Large intestine (tissue), 3 donors: ENCODE results near the gene EDAR. TPM values are rescaled to one million over a fixed set of nuclear protein-coding genes. Genes with fewer than 3 reads are reported as not detected.
A peak's percentile ranks its signal among the peaks of the same experiment; 100 is the strongest.

Experiments
- DNase-seq, 2 donors: peaks; one replicate each; pipeline versions ENCODE4 v3.0.0 to v3.0.0-alpha.2; 2013
- H3K27ac ChIP-seq: one replicate; pipeline ENCODE4 v1.5.1; 2013; ENCODE audit warnings: low read length
- H3K27me3 ChIP-seq: 2 replicates; pipeline ENCODE4 v1.6.1; 2013; ENCODE audit warnings: low read length; ENCODE audit not compliant: control insufficient read depth, insufficient read depth
- H3K36me3 ChIP-seq: 2 replicates; pipeline ENCODE4 v1.6.1; 2013; ENCODE audit warnings: low read length; ENCODE audit not compliant: control insufficient read depth, insufficient read depth
- H3K4me1 ChIP-seq: one replicate; pipeline ENCODE4 v1.6.1; 2013; ENCODE audit warnings: low read length; ENCODE audit not compliant: control insufficient read depth, insufficient read depth
- H3K4me3 ChIP-seq: one replicate; pipeline ENCODE4 v1.5.1; 2013; ENCODE audit warnings: low read length
- H3K9me3 ChIP-seq: one replicate; pipeline ENCODE4 v1.6.1; 2013; ENCODE audit warnings: mild to moderate bottlenecking, low read depth, low read length, moderate library complexity; ENCODE audit not compliant: control insufficient read depth
- WGBS: methylation state at CpG from one replicate; pipeline ENCODE4 v1.1.5; 2013; ENCODE audit warnings: low lambda C conversion rate; ENCODE audit not compliant: insufficient coverage; 5-methylcytosine and 5-hydroxymethylcytosine counted together
- polyA plus RNA-seq: library from polyadenylated mRNA; unstranded; fragments of 120-200 nt; gene quantifications from one replicate; pipeline ENCODE4 v1.2.1, GENCODE V29; 2013

Gene EDAR
- polyA plus RNA-seq, 1 donor: 2.0 TPM

DNA sequence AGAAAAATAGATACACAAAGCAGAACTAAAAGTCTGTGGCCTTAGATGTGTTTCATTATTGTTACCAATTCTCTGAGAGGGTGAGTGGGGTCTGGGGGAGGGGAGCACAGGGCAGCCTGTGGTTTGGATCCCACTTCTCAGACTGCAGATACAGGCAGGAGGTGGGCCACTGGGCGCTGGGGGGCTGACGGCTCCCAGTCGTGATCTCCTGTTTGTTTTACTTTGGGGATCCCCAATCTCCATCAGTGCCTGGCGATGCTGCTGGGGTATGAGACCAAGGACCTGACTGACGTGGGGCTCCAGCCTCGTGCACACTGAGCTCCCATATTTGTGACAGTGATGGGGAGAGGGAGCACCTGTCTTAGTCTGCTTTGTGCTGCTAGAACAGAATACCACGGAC, 54.9 kb downstream of the EDAR start:
- no peak for DNase-seq
- WGBS: no CpG with 5 or more reads among the region's 7 CpGs
- Histone ChIP-seq H3K4me3 (no peak overlapping the region), H3K4me1 (no peaks in the 10 kb centered on the region), H3K27me3 (no peaks in the 10 kb centered on the region), H3K27ac (no peak overlapping the region), H3K9me3 (no peaks in the 10 kb centered on the region), H3K36me3 (no peaks in the 10 kb centered on the region)

DNA sequence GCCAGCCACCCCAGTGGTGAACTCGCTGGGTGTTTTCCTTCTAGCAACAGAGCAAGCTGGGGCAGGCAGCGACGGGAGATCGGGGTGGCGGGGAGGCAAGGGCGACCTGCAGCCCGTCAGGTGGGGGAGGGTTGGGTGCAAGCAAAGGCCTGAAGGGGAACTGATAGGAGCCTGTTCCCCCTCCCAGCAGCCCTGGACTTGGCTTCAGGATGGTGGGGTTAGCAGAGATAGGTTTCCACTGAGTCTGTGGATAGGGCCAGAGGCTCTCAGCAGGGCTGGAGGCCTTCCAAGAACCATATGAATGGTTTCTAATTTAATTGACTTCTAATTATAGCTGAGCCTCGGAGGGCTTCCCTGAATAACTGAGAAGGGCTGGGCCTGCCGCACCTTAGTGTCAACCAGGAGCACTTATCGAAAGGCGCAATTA, 55.3 kb downstream of the EDAR start:
- no peaks in the 10 kb centered on the region for H3K4me1 ChIP-seq
- H3K27ac ChIP-seq: no peak overlapping the region
- no peak for DNase-seq
- no peaks in the 10 kb centered on the region for H3K27me3 ChIP-seq
- 69% methylated on average over 3 of the region's 11 CpGs for WGBS
- H3K4me3 ChIP-seq: no peak overlapping the region
- H3K36me3 ChIP-seq: no peaks in the 10 kb centered on the region
- H3K9me3 ChIP-seq: no peaks in the 10 kb centered on the region

DNA sequence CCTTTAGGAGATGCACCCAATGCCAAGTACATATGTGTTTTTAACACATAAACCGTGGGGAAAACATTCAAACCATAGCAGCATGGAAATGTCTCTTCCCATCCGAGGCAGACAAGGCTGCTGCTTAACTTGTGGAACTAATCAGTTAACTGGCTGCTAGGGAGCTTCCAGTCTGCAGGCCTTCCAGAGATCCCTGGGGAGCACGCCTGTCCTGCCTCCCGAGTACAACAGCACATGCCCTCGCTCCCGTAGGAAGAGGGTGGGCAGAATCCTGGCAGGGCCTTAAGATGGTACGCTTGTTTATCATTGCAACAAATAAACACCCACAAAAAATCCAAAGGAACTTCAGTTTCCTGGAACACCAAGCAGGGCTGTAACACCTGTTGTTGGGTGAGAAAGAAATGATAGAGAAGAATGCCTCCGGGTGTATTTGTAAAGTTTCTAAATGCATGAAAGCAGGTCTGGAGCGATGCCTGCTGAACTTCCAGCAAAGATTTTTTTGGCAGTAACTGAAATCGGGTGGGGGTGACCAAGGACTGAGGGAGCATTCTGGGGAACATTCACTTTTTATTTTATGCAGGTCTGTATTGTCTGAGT, 56.2 kb downstream of the EDAR start:
- 100% methylated on average over 1 of the region's 10 CpGs for WGBS
- H3K27ac ChIP-seq: no peak overlapping the region
- no peak for DNase-seq
- H3K4me3 ChIP-seq: no peak overlapping the region
- no peaks in the 10 kb centered on the region for H3K4me1 ChIP-seq
- no peaks in the 10 kb centered on the region for H3K9me3 ChIP-seq
- no peaks in the 10 kb centered on the region for H3K36me3 ChIP-seq
- H3K27me3 ChIP-seq: no peaks in the 10 kb centered on the region

DNA sequence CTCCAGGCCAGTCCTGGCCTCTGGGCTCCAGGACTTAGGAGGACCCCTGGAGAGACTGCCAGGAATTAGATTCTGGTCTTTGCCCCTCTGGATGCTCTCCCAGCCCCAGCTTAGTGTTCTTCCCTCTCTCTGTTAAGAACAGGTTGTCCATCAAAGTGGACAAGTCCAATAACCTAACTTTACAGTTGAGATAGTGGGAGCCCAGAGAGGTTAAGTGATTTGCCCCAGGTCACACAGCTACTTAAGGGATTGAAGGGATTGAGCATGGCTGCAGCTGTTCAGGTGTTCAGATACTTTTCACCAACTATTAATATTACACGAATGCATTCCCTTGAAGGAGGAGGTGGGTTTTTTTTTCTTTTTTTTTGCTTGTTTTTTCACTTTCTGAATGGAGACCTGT, 57.6 kb downstream of the EDAR start:
- 100% methylated on average over 1 of the region's 1 CpG for WGBS

DNA sequence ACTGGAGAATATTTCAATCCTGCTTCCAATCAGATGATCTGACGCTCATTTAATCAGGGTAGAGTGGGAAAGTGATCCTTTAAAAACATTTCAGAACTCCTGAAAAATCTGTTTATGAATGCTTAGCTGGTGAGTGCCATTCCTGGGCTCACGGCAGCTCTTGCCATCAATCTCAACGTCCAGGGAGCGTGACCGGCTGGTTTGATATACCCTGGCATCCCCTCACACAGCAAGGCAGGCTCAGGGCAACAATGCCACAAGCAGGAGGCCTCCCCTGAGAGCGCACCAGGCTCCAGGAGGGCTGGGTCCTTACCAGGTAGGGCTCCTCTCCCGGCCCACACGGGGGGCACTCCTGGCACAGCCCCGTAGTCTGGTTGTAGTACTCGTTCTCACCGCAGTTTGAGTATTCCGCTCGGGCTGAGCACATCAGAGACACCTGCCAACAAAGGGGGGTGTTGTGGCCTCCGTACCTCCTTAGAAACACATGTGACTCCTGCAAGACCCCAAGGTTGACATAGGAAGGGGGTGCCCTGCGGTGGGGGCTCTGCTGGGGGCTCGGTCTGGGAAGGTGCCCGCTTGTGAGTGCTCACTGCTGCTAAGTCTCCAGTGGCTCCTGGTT, 59.1 kb downstream of the EDAR start:
- no CpG with 5 or more reads among the region's 17 CpGs for WGBS
- Histone ChIP-seq H3K4me3 (no peak overlapping the region), H3K4me1 (no peaks in the 10 kb centered on the region), H3K27ac (no peak overlapping the region), H3K36me3 (no peaks in the 10 kb centered on the region), H3K27me3 (no peaks in the 10 kb centered on the region), H3K9me3 (no peaks in the 10 kb centered on the region)
- DNase-seq: no peak

More for the DNA sequence above, 57.6 kb downstream of the EDAR start:
- Histone ChIP-seq H3K4me3 (no peak overlapping the region), H3K4me1 (no peaks in the 10 kb centered on the region), H3K27ac (no peak overlapping the region), H3K36me3 (no peaks in the 10 kb centered on the region), H3K27me3 (no peaks in the 10 kb centered on the region), H3K9me3 (no peaks in the 10 kb centered on the region)
- DNase-seq: no peak

- H3K4me1 ChIP-seq: no peaks in the 10 kb centered on the region
- no peaks in the 10 kb centered on the region for H3K36me3 ChIP-seq
- no CpG with 5 or more reads among the region's 17 CpGs for WGBS
- H3K9me3 ChIP-seq: no peaks in the 10 kb centered on the region
- H3K27me3 ChIP-seq: no peaks in the 10 kb centered on the region
- H3K4me3 ChIP-seq: no peak overlapping the region
- H3K27ac ChIP-seq: no peak overlapping the region
- DNase-seq: no peak
Observed at GRCh38 chr2:108928660-108929377, 60.2 kb downstream of the EDAR start.

DNA sequence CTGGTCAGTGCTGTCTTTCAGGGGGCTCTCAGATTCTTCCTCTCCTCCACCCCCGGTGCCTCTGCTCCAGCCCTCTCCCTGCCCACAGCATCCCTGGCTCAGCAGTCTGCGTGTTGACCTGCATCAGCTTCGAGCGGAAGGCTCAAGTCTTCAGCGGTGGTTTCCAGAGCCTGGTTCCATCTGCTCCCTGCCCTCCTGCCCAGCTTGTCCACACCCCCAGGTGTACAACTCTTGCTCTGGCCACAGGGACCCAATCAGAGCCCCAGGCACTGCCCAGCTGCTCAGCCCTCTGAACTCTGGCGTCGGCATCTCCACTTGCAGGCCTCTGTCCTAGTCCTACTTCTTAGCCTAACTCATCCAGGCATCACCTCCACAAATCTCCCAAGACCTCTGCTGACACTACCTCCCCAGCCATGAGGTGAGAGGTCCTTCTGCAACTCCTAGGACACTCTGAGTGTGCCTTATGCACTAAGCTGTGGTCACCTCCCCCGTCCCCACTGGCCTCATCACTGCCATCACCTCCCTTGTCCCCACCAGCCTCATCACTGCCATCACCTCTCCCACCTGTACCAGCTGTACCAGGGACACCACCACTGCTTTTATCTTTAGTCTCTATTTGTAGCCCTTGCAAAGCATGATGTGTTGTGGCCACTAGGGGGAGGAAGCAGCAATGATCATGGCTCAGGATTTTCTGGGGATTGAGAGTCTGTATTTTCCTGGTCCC, 60.9 kb downstream of the EDAR start:
- no peaks in the 10 kb centered on the region for H3K9me3 ChIP-seq
- no CpG with 5 or more reads among the region's 8 CpGs for WGBS

GRCh38 chr2:108927405-108927804, 61.6 kb downstream of the EDAR start:
- WGBS: no CpG with 5 or more reads among the region's 7 CpGs
- Histone ChIP-seq H3K4me3 (no peak overlapping the region), H3K36me3 (no peaks in the 10 kb centered on the region), H3K4me1 (no peaks in the 10 kb centered on the region), H3K9me3 (no peaks in the 10 kb centered on the region), H3K27ac (no peak overlapping the region), H3K27me3 (no peaks in the 10 kb centered on the region)
- DNase-seq: no peak

More for the DNA sequence above, 60.9 kb downstream of the EDAR start:
- DNase-seq: peak; percentile 37 to 49
- H3K36me3 ChIP-seq: no peaks in the 10 kb centered on the region
- H3K4me1 ChIP-seq: no peaks in the 10 kb centered on the region
- H3K27ac ChIP-seq: no peak overlapping the region
- H3K4me3 ChIP-seq: no peak overlapping the region
- no peaks in the 10 kb centered on the region for H3K27me3 ChIP-seq

GRCh38 chr2:108926561-108927380, 62.2 kb downstream of the EDAR start:
- DNase-seq: no peak
- H3K27me3 ChIP-seq: no peaks in the 10 kb centered on the region
- H3K36me3 ChIP-seq: no peaks in the 10 kb centered on the region
- H3K27ac ChIP-seq: no peak overlapping the region
- no peak overlapping the region for H3K4me3 ChIP-seq
- no peaks in the 10 kb centered on the region for H3K9me3 ChIP-seq
- no CpG with 5 or more reads among the region's 20 CpGs for WGBS
- no peaks in the 10 kb centered on the region for H3K4me1 ChIP-seq

DNA sequence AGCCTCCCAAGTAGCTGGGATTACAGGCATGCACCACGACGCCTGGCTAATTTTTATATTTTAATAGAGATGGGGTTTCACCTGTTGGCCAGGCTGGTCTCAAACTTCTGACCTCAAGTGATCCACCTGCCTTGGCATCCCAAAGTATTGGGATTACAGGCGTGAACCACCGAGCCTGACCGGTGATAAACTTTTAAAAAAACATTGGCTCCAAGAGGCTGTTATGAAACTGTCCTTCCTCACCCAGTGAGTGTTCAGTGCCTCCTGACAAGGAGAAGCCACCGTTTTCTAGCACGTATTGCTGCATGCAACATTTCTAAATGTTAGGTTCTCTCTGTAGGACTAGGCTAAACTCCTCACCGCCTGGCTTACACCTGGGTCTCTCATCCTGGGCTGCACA, 63.3 kb downstream of the EDAR start:
- DNase-seq: no peak
- Histone ChIP-seq H3K4me1 (no peaks in the 10 kb centered on the region), H3K27ac (no peak overlapping the region), H3K4me3 (no peak overlapping the region), H3K36me3 (no peaks in the 10 kb centered on the region), H3K9me3 (no peaks in the 10 kb centered on the region), H3K27me3 (no peaks in the 10 kb centered on the region)
- no CpG with 5 or more reads among the region's 8 CpGs for WGBS
